GM23248 (cell line): Measurements from ENCODE around the gene ATE1. TPM values are rescaled to one million over a fixed set of nuclear protein-coding genes. Genes with fewer than 3 reads are reported as not detected.

ENCODE experiments used
- DNase-seq: peaks from one replicate; pipeline ENCODE4 v3.0.0-alpha.2; 2015
- H2AFZ ChIP-seq: fragments of 200-600 bp; sonication (generic); 2 replicates; pipeline ENCODE4 v1.6.1; 2016; ENCODE audit warnings: antibody characterized with exemption
- H3F3A ChIP-seq: fragments of 200-600 bp; sonication (generic); 2 replicates; pipeline ENCODE4 v1.6.1; 2016; ENCODE audit warnings: mild to moderate bottlenecking, antibody characterized with exemption, mixed run types; ENCODE audit not compliant: insufficient read depth
- H3K27ac ChIP-seq: fragments of 200-600 bp; sonication (generic); 2 replicates; pipeline ENCODE4 v1.5.1; 2016; ENCODE audit warnings: mild to moderate bottlenecking
- H3K27me3 ChIP-seq: fragments of 200-600 bp; sonication (generic); replicated peaks from 2 replicates; pipeline ENCODE4 v1.6.1; 2016; ENCODE audit warnings: mild to moderate bottlenecking; ENCODE audit not compliant: insufficient read depth
- H3K36me3 ChIP-seq: fragments of 200-600 bp; sonication (generic); 2 replicates; pipeline ENCODE4 v1.6.1; 2016; ENCODE audit warnings: low read depth, mild to moderate bottlenecking
- H3K4me1 ChIP-seq: fragments of 200-600 bp; sonication (generic); 2 replicates; pipeline ENCODE4 v1.6.1; 2016; ENCODE audit warnings: mild to moderate bottlenecking; ENCODE audit not compliant: insufficient read depth
- H3K4me2 ChIP-seq: fragments of 200-600 bp; sonication (generic); one replicate; pipeline ENCODE4 v1.6.1; 2016; ENCODE audit warnings: mild to moderate bottlenecking; ENCODE audit not compliant: unreplicated experiment
- H3K4me3 ChIP-seq: fragments of 200-600 bp; sonication (generic); 2 replicates; pipeline ENCODE4 v1.5.1; 2016; ENCODE audit warnings: mild to moderate bottlenecking
- H3K79me2 ChIP-seq: fragments of 200-600 bp; sonication (generic); 2 replicates; pipeline ENCODE4 v1.6.1; 2016; ENCODE audit warnings: mild to moderate bottlenecking; ENCODE audit not compliant: insufficient read depth
- H3K9ac ChIP-seq: fragments of 200-600 bp; sonication (generic); 2 replicates; pipeline ENCODE4 v1.6.1; 2016; ENCODE audit warnings: mild to moderate bottlenecking
- H3K9me2 ChIP-seq: fragments of 200-600 bp; sonication (generic); 2 replicates; pipeline ENCODE4 v1.6.1; 2016; ENCODE audit warnings: mixed run types, mild to moderate bottlenecking, moderate library complexity; ENCODE audit not compliant: insufficient read depth
- H3K9me3 ChIP-seq: fragments of 200-600 bp; sonication (generic); one replicate; pipeline ENCODE4 v1.6.1; 2017; ENCODE audit warnings: low read depth
- H4K20me1 ChIP-seq: fragments of 200-600 bp; sonication (generic); 2 replicates; pipeline ENCODE4 v1.6.0; 2016; ENCODE audit not compliant: insufficient read depth
- EZH2 ChIP-seq: fragments of 200-600 bp; sonication (generic); IDR thresholded peaks from 2 replicates; pipeline ENCODE4 v1.6.1; 2018; ENCODE audit warnings: antibody characterized with exemption, mild to moderate bottlenecking; ENCODE audit not compliant: insufficient read depth, poor library complexity, severe bottlenecking
- EZH2phosphoT487 ChIP-seq: fragments of 200-600 bp; sonication (generic); IDR thresholded peaks from 2 replicates; pipeline ENCODE4 v1.6.1; 2018; ENCODE audit warnings: antibody characterized with exemption, moderate library complexity, mild to moderate bottlenecking, low read depth; ENCODE audit not compliant: insufficient read depth
- WGBS, 2 experiments: methylation state at CpG; one replicate each; pipeline ENCODE4 v1.1.6; 2015 to 2017; ENCODE audit warnings: low lambda C conversion rate in 2 of 2, low coverage in 1 of 2; ENCODE audit errors: missing lambda C conversion rate in 2 of 2; 5-methylcytosine and 5-hydroxymethylcytosine counted together
- in situ Hi-C: fragments of 300-500 bp; cut with MboI; formaldehyde crosslinking; loops from 2 replicates; pipeline ENCODE4 v1.15.0; 2020
- polyA plus RNA-seq: library from polyadenylated mRNA; unstranded; fragments of >200 nt; fragmentation: Nextera tagmentation; extraction: Ambion mirVana; gene quantifications from 2 replicates; pipeline ENCODE4 v1.2.1, GENCODE V29; 2016
- total RNA-seq: library from RNA; depleted of rRNA; stranded (reverse); fragments of >200 nt; shearing (Covaris generic); gene quantifications from 2 replicates; pipeline ENCODE4 v1.2.3, GENCODE V29; 2014

ATE1 gene
- total and polyA plus RNA-seq, 2 experiments from 2014 or later, result 14.8 to 19.1 TPM

DNA sequence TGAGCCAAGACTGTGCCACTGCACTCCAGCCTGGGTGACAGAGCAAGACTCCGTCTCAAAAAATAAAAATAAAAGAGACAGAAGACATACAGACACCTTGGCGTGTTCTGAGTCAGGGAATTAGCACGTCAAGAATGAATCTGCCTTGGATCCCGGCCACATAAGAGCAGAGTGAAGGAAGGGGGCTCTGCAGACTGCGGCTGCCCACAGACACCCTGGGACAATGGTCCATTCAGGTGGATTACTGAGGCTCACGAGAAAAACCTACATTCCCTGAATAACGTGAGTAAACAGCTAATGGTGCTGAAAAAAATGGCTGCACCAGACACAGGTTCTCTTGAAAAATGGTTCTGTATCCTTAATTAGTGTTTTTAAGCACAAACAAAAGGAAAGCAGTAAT lies 229.5 kb downstream of the ATE1 start:
- Histone ChIP-seq H3K9ac (no peak overlapping the region), H4K20me1 (no peaks in the 10 kb centered on the region), H3F3A (peaks cover 10% of the 10 kb centered on the region), H3K27me3 (no peaks in the 10 kb centered on the region), H3K4me2 (no peak overlapping the region), H2AFZ (no peak overlapping the region), H3K79me2 (no peaks in the 10 kb centered on the region), H3K4me3 (no peak overlapping the region), H3K27ac (no peak overlapping the region), H3K36me3 (no peaks in the 10 kb centered on the region), H3K9me3 (no peaks in the 10 kb centered on the region), H3K4me1 (peaks cover 9% of the 10 kb centered on the region), H3K9me2 (no peaks in the 10 kb centered on the region)
- 66 to 75% methylated on average over 7 of the region's 7 CpGs for WGBS, 2 experiments
- TF ChIP-seq EZH2 (no peak), EZH2phosphoT487 (no peak)
- in situ Hi-C loops, result no loop called here
- DNase-seq, result no peak

DNA sequence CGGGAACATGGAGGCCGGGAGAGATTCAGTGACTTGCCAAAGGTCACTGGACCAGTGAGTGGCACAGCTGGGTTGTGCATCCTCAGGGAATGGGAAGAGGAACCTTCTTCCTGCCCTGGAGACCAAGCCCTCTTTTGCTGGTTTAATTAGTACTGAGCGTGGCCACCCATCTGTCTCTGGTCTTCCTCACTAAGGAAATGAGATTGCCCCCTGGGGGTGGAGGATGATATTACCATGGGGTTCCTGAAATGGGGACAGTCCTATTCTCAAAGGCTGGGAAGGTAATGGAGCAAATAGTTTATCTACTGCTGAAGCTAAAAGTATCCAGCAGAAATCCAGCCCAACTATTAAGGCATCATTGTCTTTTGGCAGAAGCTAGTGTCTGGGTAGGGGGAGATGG lies 231.0 kb downstream of the ATE1 start:
- Histone ChIP-seq H3K4me2 (no peak overlapping the region), H3K4me3 (no peak overlapping the region), H3K79me2 (no peaks in the 10 kb centered on the region), H3K9me2 (no peaks in the 10 kb centered on the region), H3K36me3 (no peaks in the 10 kb centered on the region), H4K20me1 (no peaks in the 10 kb centered on the region), H3K9me3 (no peaks in the 10 kb centered on the region), H2AFZ (no peak overlapping the region), H3K4me1 (no peaks in the 10 kb centered on the region), H3K9ac (no peak overlapping the region), H3F3A (no peaks in the 10 kb centered on the region), H3K27ac (no peak overlapping the region), H3K27me3 (no peaks in the 10 kb centered on the region)
- in situ Hi-C loops, result no loop called here
- peak; percentile 7 for DNase-seq
- 69 to 70% methylated on average over 3 of the region's 3 CpGs for WGBS, 2 experiments
- TF ChIP-seq EZH2phosphoT487 (no peak), EZH2 (no peak)

DNA sequence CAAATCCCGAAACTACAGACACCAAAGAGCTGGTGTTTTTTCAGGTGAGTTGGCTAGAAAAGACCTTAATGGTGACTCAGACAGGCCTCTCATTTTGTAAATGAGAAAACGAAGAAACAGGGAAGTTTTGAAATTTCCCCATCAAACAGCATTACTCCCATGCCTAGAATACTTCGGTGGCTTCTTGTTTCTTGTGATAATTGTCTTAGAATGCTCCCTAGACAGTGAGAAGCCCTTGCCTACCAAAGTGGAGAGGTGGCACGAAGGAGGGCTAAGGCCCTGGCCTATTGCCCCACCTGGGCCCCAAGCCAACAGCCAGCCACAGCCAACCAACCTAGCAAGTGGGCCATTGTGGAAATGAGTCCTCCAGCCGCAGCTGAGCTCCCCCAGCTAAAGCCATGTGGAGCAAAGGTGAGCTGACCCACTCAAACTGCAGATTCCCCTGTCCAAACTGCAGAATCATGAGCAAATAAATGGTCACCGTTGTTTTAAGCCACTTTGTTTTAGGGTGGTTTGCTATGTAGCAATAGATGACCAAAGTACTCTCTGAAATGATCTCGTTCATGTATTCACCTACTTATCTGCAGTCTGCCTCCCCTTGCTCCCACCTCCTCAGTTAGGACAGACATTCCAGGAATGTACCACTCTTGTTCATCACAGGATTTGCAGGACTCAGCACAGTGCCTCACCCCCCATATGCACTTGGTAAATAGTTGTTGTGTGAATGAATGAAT lies 231.9 kb downstream of the ATE1 start:
- no peak for DNase-seq
- H3F3A ChIP-seq, result no peaks in the 10 kb centered on the region
- H3K9me2 ChIP-seq, result no peaks in the 10 kb centered on the region
- no peaks in the 10 kb centered on the region for H3K36me3 ChIP-seq
- TF ChIP-seq EZH2phosphoT487 (no peak), EZH2 (no peak)
- no peaks in the 10 kb centered on the region for H4K20me1 ChIP-seq
- H3K9ac ChIP-seq, result no peak overlapping the region
- no peak overlapping the region for H3K4me3 ChIP-seq
- no peak overlapping the region for H3K4me2 ChIP-seq
- H3K9me3 ChIP-seq, result no peaks in the 10 kb centered on the region
- no peaks in the 10 kb centered on the region for H3K79me2 ChIP-seq
- H3K4me1 ChIP-seq, result no peaks in the 10 kb centered on the region
- in situ Hi-C loops, result no loop called here
- H2AFZ ChIP-seq, result no peak overlapping the region
- 43 to 50% methylated on average over 7 of the region's 7 CpGs for WGBS, 2 experiments
- no peak overlapping the region for H3K27ac ChIP-seq
- no peaks in the 10 kb centered on the region for H3K27me3 ChIP-seq

DNA sequence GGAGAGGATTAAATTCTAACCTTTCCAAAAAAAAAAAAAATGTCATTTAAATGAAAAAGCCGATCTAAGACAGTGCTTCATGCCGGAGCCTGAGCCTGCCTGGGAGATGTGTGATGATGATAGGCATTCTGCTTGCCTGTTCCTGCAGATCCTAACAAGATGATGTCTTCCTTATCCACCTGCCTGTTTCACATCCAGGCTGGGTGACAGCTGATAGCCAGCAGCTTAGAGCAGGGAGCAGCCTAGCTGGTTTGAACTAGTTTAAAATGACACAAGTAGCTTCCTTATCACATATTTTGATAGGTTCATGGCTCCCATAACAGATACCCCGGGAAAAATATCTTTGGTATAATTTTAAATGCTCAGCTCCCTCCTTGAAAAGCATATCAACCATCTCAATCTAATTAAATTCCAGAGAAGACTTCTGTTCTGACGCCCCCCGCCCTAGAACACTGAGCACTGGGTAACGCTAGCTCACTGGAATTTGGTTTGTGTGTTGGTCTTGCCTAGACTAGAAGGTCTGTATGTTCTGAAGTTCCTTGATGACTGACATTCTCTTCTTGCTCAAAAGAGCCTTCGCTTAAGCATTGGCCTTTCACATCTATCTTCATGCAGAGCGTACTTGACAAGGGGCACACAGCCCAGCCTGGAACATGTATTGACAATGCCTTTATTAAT lies 232.7 kb downstream of the ATE1 start:
- no peak overlapping the region for H3K27ac ChIP-seq
- 57 to 61% methylated on average over 8 of the region's 8 CpGs for WGBS, 2 experiments
- no peak for DNase-seq

More for the DNA sequence above, 232.7 kb downstream of the ATE1 start:
- Histone ChIP-seq H3K36me3 (no peaks in the 10 kb centered on the region), H3K9me2 (no peaks in the 10 kb centered on the region), H3K4me3 (no peak overlapping the region), H3K27me3 (no peaks in the 10 kb centered on the region), H4K20me1 (no peaks in the 10 kb centered on the region), H3K9me3 (no peaks in the 10 kb centered on the region), H2AFZ (no peak overlapping the region), H3K79me2 (no peaks in the 10 kb centered on the region), H3F3A (no peaks in the 10 kb centered on the region), H3K4me2 (no peak overlapping the region), H3K4me1 (no peaks in the 10 kb centered on the region), H3K9ac (no peak overlapping the region)
- no peak for TF ChIP-seq EZH2phosphoT487
- no peak for TF ChIP-seq EZH2
- in situ Hi-C loops, result no loop called here
